Endothelial cell of umbilical vein (primary cell): ENCODE measurements around the gene SULF2. TPM values are rescaled to one million over a fixed set of nuclear protein-coding genes. Genes with fewer than 3 reads are reported as not detected.
A peak's percentile ranks its signal among the peaks of the same experiment; 100 is the strongest.

Experiments
- BruUV-seq: library from RNA; stranded (reverse); fragments of 400-500 nt; replicated peaks from 2 replicates; lab custom pipeline; 2021; lab: Mats Ljungman, UMichigan
- CTCF ChIA-PET: fragments of 300-600, 350-600 bp; sonication (Branson Sonifier 250); formaldehyde crosslinking; loops from one replicate; lab custom pipeline; 2021; ENCODE audit warnings: antibody characterized with exemption, inconsistent platforms; lab: Charles Lee
- POLR2A ChIA-PET: fragments of 300-600, 350-600 bp; sonication (Branson Sonifier 250); formaldehyde crosslinking; loops from one replicate; lab custom pipeline; 2021; ENCODE audit warnings: antibody characterized with exemption, inconsistent platforms; lab: Charles Lee
- DNase-seq: peaks from one replicate; pipeline ENCODE4 v3.0.0-alpha.2; 2011; ENCODE audit warnings: low read depth, low spot score
- FAIRE-seq: peaks from 2 replicates; lab custom pipeline; 2011; peaks lifted over from hg19 to GRCh38; lab: Jason Lieb, UNC
- H2AFZ ChIP-seq: 2 replicates; pipeline ENCODE4 v1.6.0; 2012; ENCODE audit warnings: low read depth, low read length, control low read depth, inconsistent platforms
- H3K27ac ChIP-seq: 2 replicates; pipeline ENCODE4 v1.5.1; 2011; ENCODE audit warnings: low read depth, mild to moderate bottlenecking, control low read depth, low read length, moderate library complexity; ENCODE audit not compliant: insufficient read depth
- H3K27me3 ChIP-seq, 2 experiments: 2 replicates each; pipeline versions ENCODE4 v1.6.0 to v1.6.1; 2011; ENCODE audit warnings: low read length in 2 of 2, mixed read lengths in 1 of 2; ENCODE audit not compliant: control insufficient read depth in 2 of 2, insufficient read depth in 2 of 2
- H3K36me3 ChIP-seq, 2 experiments: 2 replicates in 1 of 2; 3 replicates in 1 of 2; pipeline ENCODE4 v1.5.1; 2011; ENCODE audit warnings: low read length in 2 of 2, mild to moderate bottlenecking in 1 of 2, moderate library complexity in 1 of 2; ENCODE audit not compliant: control insufficient read depth in 2 of 2, insufficient read depth in 2 of 2; ENCODE audit errors: extremely low read depth in 1 of 2
- H3K4me1 ChIP-seq: 3 replicates; pipeline ENCODE4 v1.5.1; 2011; ENCODE audit warnings: mild to moderate bottlenecking, low read length; ENCODE audit not compliant: control insufficient read depth, insufficient read depth; ENCODE audit errors: extremely low read depth
- H3K4me2 ChIP-seq: 2 replicates; pipeline ENCODE4 v1.6.1; 2011; ENCODE audit warnings: low read length, control low read depth, mixed read lengths; ENCODE audit not compliant: insufficient read depth
- H3K4me3 ChIP-seq, 3 experiments: fragments of 200-600 bp in 1 of 3; sonication (generic), shearing (Covaris generic) in 1 of 3; replicated peaks in 1 of 3; 2 replicates each; pipeline ENCODE4 v1.5.1; 2011 to 2016; ENCODE audit warnings: control low read depth in 3 of 3, low read length in 3 of 3, mild to moderate bottlenecking in 2 of 3, inconsistent platforms in 1 of 3, low read depth in 1 of 3, moderate library complexity in 1 of 3; ENCODE audit not compliant: insufficient read depth in 1 of 3
- H3K79me2 ChIP-seq: 2 replicates; pipeline ENCODE4 v1.6.0; 2012; ENCODE audit warnings: low read length, inconsistent platforms; ENCODE audit not compliant: control insufficient read depth, insufficient read depth
- H3K9ac ChIP-seq: replicated peaks from 2 replicates; pipeline ENCODE3; 2011; ENCODE audit warnings: low read length, control low read depth; ENCODE audit not compliant: insufficient read depth; ENCODE audit errors: extremely low read depth
- H3K9me1 ChIP-seq: replicated peaks from 3 replicates; pipeline ENCODE4 v1.6.0; 2011; ENCODE audit warnings: mild to moderate bottlenecking, low read length; ENCODE audit not compliant: control insufficient read depth, insufficient read depth; ENCODE audit errors: extremely low read depth
- H3K9me3 ChIP-seq: replicated peaks from 2 replicates; pipeline ENCODE4 v1.5.1; 2012; ENCODE audit warnings: low read length, inconsistent platforms; ENCODE audit not compliant: control insufficient read depth, insufficient read depth
- H4K20me1 ChIP-seq: replicated peaks from 2 replicates; pipeline ENCODE3; 2011; ENCODE audit warnings: mild to moderate bottlenecking, low read length; ENCODE audit not compliant: control insufficient read depth, insufficient read depth; ENCODE audit errors: extremely low read depth
- CTCF ChIP-seq, 2 donors: IDR thresholded peaks; 1 replicate in 1 of 2; 2 replicates in 1 of 2; pipeline ENCODE4 v1.5.1; 2011; ENCODE audit warnings: low read length in 2 of 2, mild to moderate bottlenecking in 2 of 2, moderate library complexity in 2 of 2, control low read depth in 1 of 2, inconsistent platforms in 1 of 2, low read depth in 1 of 2; ENCODE audit not compliant: insufficient read depth in 1 of 2; ENCODE audit errors: extremely low read depth in 1 of 2
- EZH2 ChIP-seq: IDR thresholded peaks from 2 replicates; pipeline ENCODE4 v1.6.1; 2012; ENCODE audit warnings: borderline replicate concordance, low read depth, mild to moderate bottlenecking, moderate library complexity, low read length, inconsistent platforms; ENCODE audit not compliant: severe bottlenecking
- FOS ChIP-seq: IDR thresholded peaks from 2 replicates; pipeline ENCODE4 v1.6.1; 2011; ENCODE audit warnings: mild to moderate bottlenecking, low read length, moderate library complexity, borderline replicate concordance; ENCODE audit not compliant: insufficient read depth
- GATA2 ChIP-seq: IDR thresholded peaks from 2 replicates; pipeline ENCODE4 v1.7.0; 2011; ENCODE audit warnings: low read depth, mild to moderate bottlenecking, moderate library complexity, mixed read lengths, low read length; ENCODE audit not compliant: insufficient read length, insufficient read depth
- JUN ChIP-seq: IDR thresholded peaks from 2 replicates; pipeline ENCODE4 v1.6.1; 2011; ENCODE audit warnings: borderline replicate concordance, low read depth; ENCODE audit not compliant: insufficient read length, insufficient read depth
- MAX ChIP-seq: IDR thresholded peaks from 2 replicates; pipeline ENCODE4 v1.6.1; 2011; ENCODE audit not compliant: insufficient read depth, insufficient read length
- MYC ChIP-seq: IDR thresholded peaks from one replicate; pipeline ENCODE4 v1.6.1; 2011; ENCODE audit warnings: mild to moderate bottlenecking, low read depth, low read length
- POLR2A ChIP-seq: IDR thresholded peaks from 2 replicates; pipeline ENCODE4 v1.6.1; 2012; ENCODE audit warnings: low read depth, mild to moderate bottlenecking, control low read depth, low read length
- POLR2AphosphoS5 ChIP-seq: IDR thresholded peaks from 2 replicates; pipeline ENCODE4 v1.6.1; 2012; ENCODE audit warnings: low read depth, mild to moderate bottlenecking, control low read depth, low read length, moderate library complexity; ENCODE audit not compliant: insufficient read depth
- dilution Hi-C: fragments of 300-500 bp; cut with MboI; formaldehyde crosslinking; loops from one replicate; pipeline ENCODE4 v1.15.0; 2019; ENCODE audit warnings: low sequenced_read_pairs; ENCODE audit not compliant: extremely low pct_ligation_motif_present
- intact Hi-C: fragments of 100-400 bp; cut with micrococcal nuclease; formaldehyde crosslinking; loops from one replicate; pipeline ENCODE4 v1.10.0; 2022
- polyA plus RNA-seq, 4 experiments: library from polyadenylated mRNA; depleted of rRNA in 3 of 4; stranded (reverse) in 3 of 4; unstranded in 1 of 4; fragments of >200 nt; gene quantifications; 2 replicates each; pipeline versions ENCODE4 v1.2.1 to v1.2.3, GENCODE V29; 2011 to 2012; ENCODE audit warnings: missing spikeins in 1 of 4
- total RNA-seq: library from RNA; stranded (reverse); gene quantifications from 2 replicates; pipeline ENCODE4 v1.2.3, GENCODE V29; 2021

The SULF2 gene
- total and polyA plus RNA-seq, 2 donors (not counting 3 experiments of a cell fraction or from before 2014, with no cell fraction given) = 58.5 to 160 TPM

GRCh38 chr20:47733892-47734291 is 51.4 kb downstream of the SULF2 start:
- no peaks in the 10 kb centered on the region for H3K36me3 ChIP-seq
- no peak overlapping the region for H3K9ac ChIP-seq
- no peaks in the 10 kb centered on the region for H3K27me3 ChIP-seq
- BruUV-seq = no TSS peak
- intact Hi-C loops = no loop called here
- DNase-seq (no peak), FAIRE-seq (peak; percentile 37)
- no peak overlapping the region for H3K4me2 ChIP-seq
- H3K4me3 ChIP-seq = no peak overlapping the region
- no peak overlapping the region for H3K27ac ChIP-seq
- ChIA-PET CTCF (interaction anchor here (1.8 kb wide), 1 partner anchor 9 kb away, joined by 8 read pairs; no protein-coding TSS in a partner anchor), POLR2A (no interaction called here)
- no peaks in the 10 kb centered on the region for H3K9me3 ChIP-seq
- H3K4me1 ChIP-seq = no peaks in the 10 kb centered on the region
- dilution Hi-C loops = no loop called here
- no peaks in the 10 kb centered on the region for H4K20me1 ChIP-seq
- TF ChIP-seq JUN (no peak), POLR2A (no peak), FOS (no peak), MYC (no peak), CTCF (IDR thresholded peaks at IDR 0.05; ENCODE audit: extremely low read depth in 1 of 2, insufficient read depth in 1 of 2, low read depth in 1 of 2, low read length in 2 of 2) (no peak), EZH2 (no peak), GATA2 (no peak), MAX (no peak), POLR2AphosphoS5 (no peak)
- no peaks in the 10 kb centered on the region for H3K79me2 ChIP-seq
- H2AFZ ChIP-seq = no peak overlapping the region
- H3K9me1 ChIP-seq = no peaks in the 10 kb centered on the region
